SH-SY5Y (cell line): Measurements from ENCODE around the gene PTPRT.

Experiments
- GATA2 ChIP-seq: IDR thresholded peaks from 2 replicates; pipeline ENCODE4 v1.6.1; 2011; ENCODE audit warnings: mild to moderate bottlenecking, low read depth, low read length
- GATA3 ChIP-seq: IDR thresholded peaks from 2 replicates; pipeline ENCODE4 v1.6.1; 2011; ENCODE audit warnings: low read depth, mild to moderate bottlenecking, low read length, moderate library complexity

DNA sequence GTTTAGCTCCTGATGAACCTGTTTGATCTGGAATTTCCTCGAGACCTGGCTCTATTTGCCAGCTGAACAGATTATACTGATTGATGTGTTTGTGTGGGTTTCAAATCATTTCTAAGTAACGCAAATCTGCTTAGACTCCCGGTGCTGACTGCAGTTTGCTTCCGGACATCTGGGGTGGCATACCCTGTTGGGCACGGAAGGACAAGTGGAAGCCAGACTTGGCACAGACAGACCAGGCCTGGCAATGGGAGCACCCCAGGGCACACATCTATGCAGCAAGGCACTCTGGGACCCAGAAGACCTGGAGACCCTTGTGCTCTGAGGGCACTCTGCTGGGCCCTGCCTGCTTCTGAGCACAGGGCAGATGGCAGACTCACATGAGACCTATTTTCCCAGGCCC lies 1137.8 kb downstream of the PTPRT start:
- peak; percentile 45; the same call in 1 of the 2 replicates for TF ChIP-seq GATA2
- TF ChIP-seq GATA3, result no peak
